Motor neuron (in vitro differentiated cells): ENCODE measurements around the gene HIGD1A. TPM values are rescaled to one million over a fixed set of nuclear protein-coding genes. Genes with fewer than 3 reads are reported as not detected.

ENCODE experiments used
- ATAC-seq, 8 experiments: fragments of 200-7000 bp; cut with Tn5 transposase; replicated peaks in 6 of 8; 2 replicates each; pipeline ENCODE4 v1.8.0; 2021; ENCODE audit warnings: mild to moderate bottlenecking in 8 of 8, moderate library complexity in 8 of 8
- H3K27ac ChIP-seq, 2 donors: fragments of 250-450 bp; sonication (Bioruptor Pico); 2 replicates each; pipeline ENCODE4 v1.9.0; 2021; ENCODE audit warnings: antibody characterized with exemption in 2 of 2, mild to moderate bottlenecking in 2 of 2, moderate library complexity in 1 of 2
- H3K4me1 ChIP-seq, 2 donors: fragments of 250-450 bp; sonication (Bioruptor Pico); replicated peaks in 1 of 2; 2 replicates each; pipeline ENCODE4 v1.6.1; 2021; ENCODE audit warnings: antibody characterized with exemption in 2 of 2, mild to moderate bottlenecking in 2 of 2, moderate library complexity in 1 of 2
- H3K4me3 ChIP-seq, 5 donors: fragments of 250-450 bp; sonication (Bioruptor Pico); 2 replicates each; pipeline ENCODE4 v1.9.0; 2021; ENCODE audit warnings: antibody characterized with exemption in 5 of 5, mild to moderate bottlenecking in 5 of 5, moderate library complexity in 4 of 5
- WGBS, 10 experiments: fragments of 450-650 bp; shearing (Covaris generic); methylation state at CpG; one replicate each; pipeline ENCODE4 v1.0.0; 2022; 5-methylcytosine and 5-hydroxymethylcytosine counted together
- in situ Hi-C, 9 experiments: fragments of 400-800 bp; cut with MboI; loops; one replicate each; pipeline ENCODE4 v1.15.0; 2021; ENCODE audit warnings: low sequenced_read_pairs in 9 of 9, low pct_unique_long_range_greater_than_20kb in 2 of 9; ENCODE audit not compliant: unreplicated experiment in 9 of 9
- total RNA-seq, 8 experiments: library from RNA; unstranded; fragments of 300-600 nt; gene quantifications; 2 replicates each; pipeline versions ENCODE4 v1.2.3 to v1.2.4, GENCODE V29; 2022

The HIGD1A gene
- total RNA-seq, 8 experiments from 2014 or later, result 126 to 236 (median 151) TPM

- 21 to 94% (median 79%) methylated on average over 1 to 3 of the region's 3 CpGs; no CpG with 5 or more reads in 1 of the 10 experiments for WGBS, 10 experiments
- no peak overlapping the region for H3K4me3 ChIP-seq
- H3K4me1 ChIP-seq, result peaks cover 0 to 5% of the 10 kb centered on the region in 2 donors
- H3K27ac ChIP-seq, result no peak overlapping the region
- no peak for ATAC-seq
- in situ Hi-C loops, result loop anchor here in 1 of 9 experiments (10.0 kb wide), 1 partner anchor 91 kb away; the partner anchor contains the start of gene ZBTB47
Observed at GRCh38 chr3:42745291-42745745, 59.0 kb downstream of the HIGD1A start.

GRCh38 chr3:42743204-42743995 lies 60.9 kb downstream of the HIGD1A start:
- WGBS, 10 experiments, result 67 to 92% (median 82%) methylated on average over 1 to 6 of the region's 7 CpGs; no CpG with 5 or more reads in 4 of the 10 experiments
- Histone ChIP-seq H3K4me3 (no peak overlapping the region), H3K4me1 (peaks cover 0 to 5% of the 10 kb centered on the region in 2 donors), H3K27ac (no peak overlapping the region)
- no peak for ATAC-seq
- in situ Hi-C loops, result loop anchor here in 1 of 9 experiments (10.0 kb wide), 1 partner anchor 89 kb away; the partner anchor contains the start of gene ZBTB47

- WGBS, 10 experiments, result 69 to 100% (median 93%) methylated on average over 1 to 8 of the region's 9 CpGs; no CpG with 5 or more reads in 5 of the 10 experiments
- peaks cover 0 to 5% of the 10 kb centered on the region in 2 donors for H3K4me1 ChIP-seq
- H3K4me3 ChIP-seq, result no peak overlapping the region
- in situ Hi-C loops, result loop anchor here in 1 of 9 experiments (10.0 kb wide), 1 partner anchor 88 kb away; the partner anchor contains the start of gene ZBTB47
- H3K27ac ChIP-seq, result no peak overlapping the region
- no peak for ATAC-seq
Observed at GRCh38 chr3:42742688-42743087, 61.6 kb downstream of the HIGD1A start.

GRCh38 chr3:42742259-42742658 lies 62.0 kb downstream of the HIGD1A start:
- no peak overlapping the region for H3K27ac ChIP-seq
- in situ Hi-C loops, result loop anchor here in 1 of 9 experiments (10.0 kb wide), 1 partner anchor 87 kb away; the partner anchor contains the start of gene ZBTB47
- no peak for ATAC-seq
- H3K4me3 ChIP-seq, result no peak overlapping the region
- WGBS, 10 experiments, result 54 to 80% (median 67%) methylated on average over 1 to 3 of the region's 4 CpGs; no CpG with 5 or more reads in 5 of the 10 experiments
- H3K4me1 ChIP-seq, result peaks cover 0 to 5% of the 10 kb centered on the region in 2 donors

DNA sequence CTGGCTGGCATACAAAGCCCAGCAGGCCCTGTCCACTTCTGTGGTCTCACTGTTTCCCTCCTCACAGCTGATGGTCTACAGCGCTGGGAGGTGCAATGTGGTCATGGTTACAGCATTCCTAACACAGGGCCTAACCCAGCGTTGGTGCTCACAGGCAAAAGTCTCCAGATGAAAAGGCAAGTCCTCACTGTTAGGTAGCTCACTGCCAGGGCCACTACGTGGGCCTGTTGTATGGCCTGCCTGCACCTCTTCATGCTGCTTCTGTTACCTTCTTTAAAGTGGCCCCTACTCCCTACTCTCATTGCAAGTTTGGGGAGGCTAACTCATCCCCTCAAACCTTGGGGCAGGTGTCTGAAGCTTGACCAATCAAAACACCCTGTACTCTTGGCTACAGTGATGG lies 62.5 kb downstream of the HIGD1A start:
- 60 to 86% (median 80%) methylated on average over 1 to 2 of the region's 3 CpGs; no CpG with 5 or more reads in 5 of the 10 experiments for WGBS, 10 experiments
- ATAC-seq, result no peak
- in situ Hi-C loops, result loop anchor here in 1 of 9 experiments (10.0 kb wide), 1 partner anchor 87 kb away; the partner anchor contains the start of gene ZBTB47
- Histone ChIP-seq H3K4me1 (peaks cover 0 to 5% of the 10 kb centered on the region in 2 donors), H3K4me3 (no peak overlapping the region), H3K27ac (no peak overlapping the region)

DNA sequence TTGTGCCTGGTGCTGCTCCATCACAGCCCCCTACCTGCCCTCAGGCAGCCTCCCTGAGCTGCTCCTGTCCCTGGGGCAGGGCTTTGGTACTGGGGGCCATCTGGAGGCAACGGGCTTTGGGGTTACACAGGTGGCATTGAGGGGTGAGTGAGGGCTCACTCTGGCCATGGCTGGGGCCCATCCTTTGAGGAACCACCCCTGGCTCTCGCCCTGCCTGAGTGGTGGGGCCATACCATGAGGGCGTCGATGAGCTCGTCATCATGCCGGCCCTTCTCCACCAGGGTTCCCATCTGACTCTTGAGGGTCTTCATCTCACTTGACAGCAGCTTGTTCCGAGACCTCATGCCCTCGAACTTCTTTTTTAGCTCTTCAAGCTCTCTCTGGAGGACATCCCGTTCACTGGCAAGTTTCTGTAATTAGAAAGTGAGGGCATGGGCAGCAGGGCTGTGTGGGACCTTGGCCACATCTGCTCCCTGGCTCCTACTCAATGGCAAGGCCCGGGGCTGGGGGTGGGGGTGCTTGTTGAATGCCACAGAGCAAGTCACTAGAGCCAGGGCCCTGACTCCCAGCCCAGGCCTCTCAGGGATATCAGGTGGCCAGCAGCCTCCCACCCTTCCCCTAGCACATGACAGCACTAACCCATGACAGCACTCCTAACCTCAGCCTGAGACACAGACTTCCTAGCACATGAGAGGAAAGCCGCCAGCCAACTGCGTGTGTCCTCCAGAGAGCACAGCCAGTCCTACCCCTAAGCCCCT lies 64.7 kb downstream of the HIGD1A start:
- no peak overlapping the region for H3K27ac ChIP-seq
- no peak overlapping the region for H3K4me3 ChIP-seq
- peak; percentile 22 to 97 (median 77) for ATAC-seq
- peaks cover 0 to 5% of the 10 kb centered on the region in 2 donors for H3K4me1 ChIP-seq
- in situ Hi-C loops, result loop anchor here in 1 of 9 experiments (10.0 kb wide), 1 partner anchor 85 kb away; the partner anchor contains the start of gene ZBTB47
- 59 to 96% (median 76%) methylated on average over 3 to 10 of the region's 12 CpGs; no CpG with 5 or more reads in 4 of the 10 experiments for WGBS, 10 experiments

GRCh38 chr3:42736531-42736930 lies 67.8 kb downstream of the HIGD1A start:
- H3K27ac ChIP-seq, result no peak overlapping the region
- peaks cover 4 to 12% of the 10 kb centered on the region in 2 donors for H3K4me1 ChIP-seq
- no peak overlapping the region for H3K4me3 ChIP-seq
- 40 to 100% (median 79%) methylated on average over 1 to 3 of the region's 6 CpGs; no CpG with 5 or more reads in 4 of the 10 experiments for WGBS, 10 experiments
- ATAC-seq, result no peak
- in situ Hi-C loops, result no loop called here

GRCh38 chr3:42736081-42736480 lies 68.2 kb downstream of the HIGD1A start:
- in situ Hi-C loops, result no loop called here
- Histone ChIP-seq H3K27ac (no peak overlapping the region), H3K4me1 (peaks cover 4 to 12% of the 10 kb centered on the region in 2 donors), H3K4me3 (no peak overlapping the region)
- WGBS, 10 experiments, result no CpG with 5 or more reads among the region's 1 CpG
- ATAC-seq, result no peak

DNA sequence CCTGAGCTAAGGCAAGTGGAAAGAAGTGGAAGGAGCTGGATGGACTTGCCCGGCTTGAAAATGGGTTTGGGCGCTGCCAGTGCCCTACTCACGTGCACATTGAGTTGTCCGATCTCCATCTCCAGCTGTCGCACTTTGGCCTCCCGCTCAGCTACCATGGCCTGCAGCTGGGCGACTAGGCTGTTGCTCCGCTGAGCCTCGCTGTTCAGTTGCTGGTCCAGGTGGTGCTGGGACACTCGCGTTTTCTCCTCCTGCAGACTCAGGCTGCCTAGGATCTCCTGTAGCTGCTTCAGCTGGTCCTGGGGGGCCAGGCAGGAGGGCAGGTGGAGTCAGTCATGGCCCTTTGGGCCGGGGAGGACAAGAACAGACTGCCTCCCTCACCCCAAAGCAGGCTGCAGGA lies 68.7 kb downstream of the HIGD1A start:
- Histone ChIP-seq H3K27ac (no peak overlapping the region), H3K4me1 (peaks cover 4 to 12% of the 10 kb centered on the region in 2 donors), H3K4me3 (no peak overlapping the region)
- no peak for ATAC-seq
- WGBS, 10 experiments, result 67 to 100% (median 90%) methylated on average over 1 to 8 of the region's 12 CpGs; no CpG with 5 or more reads in 1 of the 10 experiments
- in situ Hi-C loops, result no loop called here

GRCh38 chr3:42735019-42735418 lies 69.3 kb downstream of the HIGD1A start:
- in situ Hi-C loops, result no loop called here
- Histone ChIP-seq H3K27ac (no peak overlapping the region), H3K4me3 (no peak overlapping the region), H3K4me1 (peaks cover 4 to 12% of the 10 kb centered on the region in 2 donors)
- ATAC-seq, result no peak
- 0 to 100% (median 38%) methylated on average over 1 to 4 of the region's 8 CpGs; no CpG with 5 or more reads in 6 of the 10 experiments for WGBS, 10 experiments

DNA sequence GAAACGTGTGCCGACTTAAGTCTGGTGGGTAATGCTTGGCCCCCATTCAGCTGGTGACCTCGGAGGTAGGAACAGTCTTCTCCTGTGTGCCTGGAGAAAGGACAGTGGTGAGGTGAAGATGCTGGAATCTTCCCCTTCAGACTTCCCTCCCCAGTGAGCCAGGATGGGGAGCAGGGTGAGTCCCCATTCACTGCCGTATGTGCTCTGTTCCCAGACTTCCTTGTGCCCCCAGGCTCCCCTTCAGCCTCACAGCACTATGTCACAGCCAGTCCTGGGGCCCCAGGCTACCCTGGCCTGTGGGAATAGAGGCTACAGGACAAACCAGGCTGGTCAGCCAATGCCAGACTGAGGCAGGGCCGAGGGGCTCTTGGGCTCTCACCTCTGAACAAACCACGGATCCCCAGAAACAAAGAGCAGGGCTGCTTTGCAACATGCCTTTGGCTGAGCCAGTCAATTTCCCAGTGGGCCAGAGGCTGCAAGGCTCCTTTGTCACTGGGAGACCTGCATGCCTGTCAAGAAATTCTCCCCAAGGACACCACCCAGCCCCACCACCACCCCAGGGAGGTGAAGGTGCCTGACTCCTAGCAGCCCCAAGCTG lies 69.9 kb downstream of the HIGD1A start:
- Histone ChIP-seq H3K4me1 (peaks cover 4 to 12% of the 10 kb centered on the region in 2 donors), H3K27ac (no peak overlapping the region), H3K4me3 (no peak overlapping the region)
- no peak for ATAC-seq
- in situ Hi-C loops, result no loop called here
- WGBS, 10 experiments, result 20 to 100% (median 60%) methylated on average over 1 to 2 of the region's 6 CpGs; no CpG with 5 or more reads in 5 of the 10 experiments

DNA sequence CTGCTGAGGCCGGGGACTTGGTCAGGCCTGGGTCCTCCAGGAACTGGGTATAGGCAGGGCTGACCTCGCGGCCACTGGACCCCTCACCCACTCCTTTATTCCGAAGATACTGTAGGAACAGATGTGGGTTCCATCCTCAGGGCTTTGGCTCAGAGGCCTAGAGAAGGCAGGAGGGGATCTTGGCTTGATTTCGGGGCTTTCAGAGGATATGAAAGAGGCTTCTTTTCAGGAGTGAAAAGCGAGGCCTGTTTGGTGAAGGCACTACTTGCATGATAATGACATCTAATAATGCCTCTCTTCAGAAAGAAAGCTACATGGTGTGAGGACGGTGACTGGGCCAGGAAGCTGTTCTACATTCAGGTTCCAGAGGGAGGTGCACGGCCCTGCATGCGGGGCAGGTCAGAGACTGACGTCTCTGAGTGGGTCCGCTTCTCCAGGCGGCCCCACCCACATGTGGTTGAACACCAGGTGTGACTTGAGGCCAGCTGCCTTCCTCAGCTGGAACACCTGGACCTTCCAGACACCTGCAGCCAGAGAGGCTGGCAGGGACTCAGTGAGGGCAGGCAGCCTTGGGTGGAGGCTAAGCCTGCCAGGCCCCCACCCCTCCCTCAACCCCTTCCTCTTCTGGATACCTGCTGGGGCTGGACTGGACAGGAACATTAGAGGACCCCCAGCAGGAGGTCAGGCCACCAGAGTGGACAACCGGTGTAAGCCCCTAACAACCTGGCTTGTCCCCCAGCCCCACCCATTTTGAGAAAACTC lies 70.6 kb downstream of the HIGD1A start:
- ATAC-seq, result peak in 2 of 8 experiments; percentile 12 to 15
- no peak overlapping the region for H3K27ac ChIP-seq
- H3K4me1 ChIP-seq, result peaks cover 4 to 12% of the 10 kb centered on the region in 2 donors
- in situ Hi-C loops, result no loop called here
- no peak overlapping the region for H3K4me3 ChIP-seq
- WGBS, 10 experiments, result 35 to 83% (median 73%) methylated on average over 1 to 7 of the region's 13 CpGs; no CpG with 5 or more reads in 5 of the 10 experiments
